Measurements from ENCODE around the gene MAP3K5.

Gene MAP3K5

GRCh38 chr6:136682292-136682691, 110.0 kb downstream of the MAP3K5 start:
- no peak for DNase-seq (ENCODE audit: insufficient read length, low spot score)
- peak; percentile 29 for FAIRE-seq
- TF ChIP-seq, protein P1, sequence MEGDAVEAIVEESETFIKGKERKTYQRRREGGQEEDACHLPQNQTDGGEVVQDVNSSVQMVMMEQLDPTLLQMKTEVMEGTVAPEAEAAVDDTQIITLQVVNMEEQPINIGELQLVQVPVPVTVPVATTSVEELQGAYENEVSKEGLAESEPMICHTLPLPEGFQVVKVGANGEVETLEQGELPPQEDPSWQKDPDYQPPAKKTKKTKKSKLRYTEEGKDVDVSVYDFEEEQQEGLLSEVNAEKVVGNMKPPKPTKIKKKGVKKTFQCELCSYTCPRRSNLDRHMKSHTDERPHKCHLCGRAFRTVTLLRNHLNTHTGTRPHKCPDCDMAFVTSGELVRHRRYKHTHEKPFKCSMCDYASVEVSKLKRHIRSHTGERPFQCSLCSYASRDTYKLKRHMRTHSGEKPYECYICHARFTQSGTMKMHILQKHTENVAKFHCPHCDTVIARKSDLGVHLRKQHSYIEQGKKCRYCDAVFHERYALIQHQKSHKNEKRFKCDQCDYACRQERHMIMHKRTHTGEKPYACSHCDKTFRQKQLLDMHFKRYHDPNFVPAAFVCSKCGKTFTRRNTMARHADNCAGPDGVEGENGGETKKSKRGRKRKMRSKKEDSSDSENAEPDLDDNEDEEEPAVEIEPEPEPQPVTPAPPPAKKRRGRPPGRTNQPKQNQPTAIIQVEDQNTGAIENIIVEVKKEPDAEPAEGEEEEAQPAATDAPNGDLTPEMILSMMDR (IDR thresholded peaks at IDR 0.05; ENCODE audit: insufficient read depth, missing control alignments), result no peak

DNA sequence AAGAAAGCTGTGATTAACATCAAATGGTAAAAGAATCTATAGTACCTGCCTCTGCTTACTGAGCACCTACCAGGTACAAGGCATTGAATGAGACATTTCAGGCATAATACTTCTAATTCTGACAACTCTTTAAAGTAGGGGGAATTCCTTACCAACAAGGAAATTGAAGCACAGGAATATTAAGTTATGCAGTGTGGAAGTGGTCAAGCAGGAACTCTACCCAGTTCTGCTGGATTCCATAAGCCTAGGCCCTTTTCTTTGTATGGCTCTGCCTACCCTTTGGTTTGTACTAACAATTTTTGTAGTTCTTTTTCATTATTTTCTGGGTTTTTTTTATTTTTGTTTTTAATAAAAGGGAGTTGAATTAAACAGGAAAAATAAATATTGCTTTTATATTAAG, 114.5 kb downstream of the MAP3K5 start:
- DNase-seq (ENCODE audit: insufficient read length, low spot score) (no peak), FAIRE-seq (no peak)

DNA sequence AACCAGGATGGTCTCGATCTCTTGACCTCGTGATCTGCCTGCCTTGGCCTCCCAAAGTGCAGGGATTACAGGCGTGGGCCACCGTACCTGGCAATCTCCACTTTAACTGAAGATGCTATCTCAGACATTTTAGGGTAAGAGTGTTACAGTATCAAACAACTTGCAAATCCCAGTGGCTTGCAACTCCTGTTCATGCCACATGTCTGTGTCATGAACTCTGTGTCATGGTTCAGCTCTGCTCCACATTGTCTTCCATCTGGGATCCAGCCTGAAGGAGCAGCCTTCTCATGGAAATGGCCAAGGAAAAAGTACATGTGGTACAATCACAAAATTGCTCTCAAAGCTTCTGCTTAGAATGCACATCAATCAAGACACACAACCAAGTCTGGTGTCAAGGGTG, 114.9 kb downstream of the MAP3K5 start:
- DNase-seq (ENCODE audit: insufficient read length, low spot score) (no peak), FAIRE-seq (no peak)
- TF ChIP-seq, protein P1 (IDR thresholded peaks at IDR 0.05; ENCODE audit: insufficient read depth, missing control alignments), result no peak

More for the DNA sequence above, 114.5 kb downstream of the MAP3K5 start:
- TF ChIP-seq, protein P1 (IDR thresholded peaks at IDR 0.05; ENCODE audit: insufficient read depth, missing control alignments), result no peak

- DNase-seq (ENCODE audit: insufficient read length, low spot score) (no peak), FAIRE-seq (no peak)
- TF ChIP-seq, protein P1 (IDR thresholded peaks at IDR 0.05; ENCODE audit: insufficient read depth, missing control alignments), result no peak
Measured at GRCh38 chr6:136676075-136676474, 116.2 kb downstream of the MAP3K5 start.

GRCh38 chr6:136673571-136673970, 118.7 kb downstream of the MAP3K5 start:
- no peak for FAIRE-seq
- TF ChIP-seq, protein P1 (IDR thresholded peaks at IDR 0.05; ENCODE audit: insufficient read depth, missing control alignments), result no peak
- DNase-seq (ENCODE audit: insufficient read length, low spot score), result no peak

DNA sequence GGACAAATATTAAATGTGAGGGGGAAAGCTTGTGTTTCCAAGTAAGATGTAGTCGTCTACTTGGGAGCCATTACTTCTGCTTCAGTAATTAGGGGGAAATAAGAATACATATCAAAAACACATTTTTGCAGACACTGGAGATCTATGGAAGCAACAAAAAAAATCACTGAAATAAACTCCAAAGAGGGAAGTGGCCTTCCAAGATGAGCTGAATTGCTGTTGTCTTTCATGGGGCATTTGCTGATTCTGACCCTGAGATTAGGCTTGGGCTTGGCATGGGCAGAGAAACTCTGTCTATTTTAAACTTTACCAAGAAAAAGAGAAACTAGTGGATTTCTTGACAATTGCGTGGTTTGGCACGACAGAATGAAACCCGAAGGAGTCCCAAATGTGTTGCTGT, 120.1 kb downstream of the MAP3K5 start:
- FAIRE-seq, result no peak
- DNase-seq (ENCODE audit: insufficient read length, low spot score), result no peak
- TF ChIP-seq, protein P1 (IDR thresholded peaks at IDR 0.05; ENCODE audit: insufficient read depth, missing control alignments), result no peak

DNA sequence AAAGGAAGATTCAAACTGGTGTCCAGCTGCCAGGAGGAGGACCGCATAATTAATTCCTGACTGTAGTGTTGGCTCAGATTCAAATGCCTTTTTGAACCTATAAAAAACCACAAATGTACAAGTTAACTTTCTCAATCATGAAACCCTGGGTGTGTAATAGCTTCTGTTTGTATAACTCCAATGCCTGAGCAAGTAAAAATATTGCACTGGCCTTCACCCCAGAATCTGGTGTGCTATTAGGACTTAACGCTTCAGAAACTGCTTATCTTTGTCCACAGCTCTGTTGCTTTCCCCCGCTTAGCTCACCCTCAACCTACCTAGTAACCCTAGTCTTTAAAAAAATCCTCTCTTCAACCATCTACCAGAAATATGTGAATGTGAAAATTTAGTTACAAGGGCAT, 123.0 kb downstream of the MAP3K5 start:
- DNase-seq (ENCODE audit: insufficient read length, low spot score) (no peak), FAIRE-seq (no peak)
- TF ChIP-seq, protein P1 (IDR thresholded peaks at IDR 0.05; ENCODE audit: insufficient read depth, missing control alignments), result no peak

Data from D721Med (cell line).